EH (cell line): ENCODE measurements around the gene E2F8.

Experiments
- DNase-seq: peaks from one replicate; pipeline ENCODE4 v3.0.0-alpha.2; 2015; ENCODE audit warnings: low read depth

Gene E2F8

GRCh38 chr11:19252394-19253152, 11.8 kb upstream of the E2F8 start:
- no peak for DNase-seq

GRCh38 chr11:19251577-19251976, 10.8 kb upstream of the E2F8 start:
- DNase-seq = no peak

DNA sequence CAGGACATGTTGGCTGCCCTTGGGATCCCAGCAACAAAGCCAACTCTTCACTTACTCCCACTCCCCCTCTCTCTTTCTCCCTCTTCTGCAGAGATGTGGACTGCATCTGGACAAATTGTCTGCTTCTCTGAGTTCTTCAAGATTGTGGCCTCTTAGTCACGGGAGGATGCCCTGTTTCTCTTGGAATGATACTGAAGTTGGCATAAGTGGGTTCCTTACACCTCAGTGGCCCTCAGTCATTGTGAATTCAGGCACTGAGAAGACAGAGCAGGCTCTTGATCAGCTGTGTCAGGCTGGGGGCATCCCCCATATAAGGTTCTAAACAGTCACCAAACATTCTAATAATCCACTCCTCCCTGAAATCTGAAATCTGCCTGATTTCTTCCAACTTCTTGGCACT, 6.1 kb upstream of the E2F8 start:
- no peak for DNase-seq

DNA sequence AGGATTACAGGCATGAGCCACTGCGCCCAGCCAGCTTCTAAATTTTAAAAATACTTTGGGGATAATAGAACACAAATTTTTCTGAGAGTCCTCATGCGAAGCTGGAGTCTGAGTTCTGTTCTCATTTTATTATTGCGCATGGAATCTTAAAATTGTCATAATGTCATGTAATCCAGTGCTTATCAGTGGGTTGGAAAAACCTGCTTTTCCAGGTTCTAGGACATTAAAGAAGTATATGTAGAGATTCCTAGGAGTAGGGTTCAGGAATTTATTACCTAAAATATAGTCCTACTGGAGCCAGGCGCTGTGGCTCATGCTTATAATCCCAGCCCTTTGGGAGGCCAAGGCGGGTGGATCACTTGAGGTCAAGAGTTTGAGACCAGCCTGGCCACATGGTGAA, 4.6 kb upstream of the E2F8 start:
- no peak for DNase-seq

DNA sequence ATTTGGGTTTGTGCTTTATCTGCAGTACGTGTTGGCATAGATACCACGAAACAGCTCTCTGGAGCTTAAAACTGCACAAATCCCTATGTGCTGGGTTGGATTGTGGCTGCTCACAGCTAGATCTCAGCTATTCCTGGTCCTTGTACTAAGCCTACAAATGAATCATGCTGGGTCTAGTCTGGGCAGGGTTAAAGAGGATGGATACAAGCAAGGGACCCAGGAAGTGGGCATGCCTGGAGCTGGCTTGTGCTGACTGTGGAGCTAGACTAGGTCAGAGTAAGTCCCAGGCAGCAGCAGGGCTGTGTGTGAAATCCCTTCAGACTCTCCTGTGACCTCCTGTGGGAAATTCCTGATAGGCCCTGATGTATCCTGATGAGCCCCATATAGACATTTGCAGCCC, 3.9 kb upstream of the E2F8 start:
- peak; percentile 26 for DNase-seq

GRCh38 chr11:19244084-19244483, 3.3 kb upstream of the E2F8 start:
- DNase-seq = no peak

DNA sequence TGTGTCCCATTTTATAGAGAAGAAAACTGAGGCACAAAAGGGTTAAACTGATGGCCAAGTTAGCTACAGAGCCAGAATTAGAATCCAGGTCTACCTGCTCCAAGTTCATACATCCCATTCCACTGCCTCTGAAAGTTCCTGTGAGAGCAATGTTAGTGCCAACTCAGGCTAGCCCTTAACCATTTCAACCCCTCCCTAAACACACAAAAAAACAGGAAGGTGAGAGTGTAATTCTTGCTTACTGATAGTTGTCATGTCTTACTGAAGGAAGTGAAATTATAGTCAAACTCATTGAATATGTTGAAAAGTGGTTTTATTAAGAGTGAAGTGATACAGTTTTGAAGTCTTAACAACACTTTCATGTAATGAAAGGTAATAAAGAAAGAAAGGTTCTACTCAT, 2.9 kb upstream of the E2F8 start:
- DNase-seq = no peak

DNA sequence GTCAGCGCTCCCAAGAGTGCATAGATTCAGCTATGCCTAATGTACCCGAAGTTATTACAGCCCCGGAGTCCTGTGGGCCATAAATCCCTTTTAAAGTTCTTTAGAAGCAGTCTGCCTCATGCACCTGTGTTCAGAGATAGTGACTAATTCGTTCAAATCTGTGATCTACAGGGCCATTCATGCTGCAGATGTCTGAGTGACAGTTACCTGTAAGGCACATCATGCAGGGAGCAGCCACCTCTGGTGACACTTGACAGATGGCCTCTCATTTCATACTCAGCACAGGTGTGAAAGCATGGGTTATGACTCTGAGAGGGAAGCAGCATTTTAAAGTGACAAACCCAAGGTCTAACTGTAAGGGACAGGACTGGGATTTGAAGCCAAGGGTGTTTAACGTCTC, 2.4 kb upstream of the E2F8 start:
- DNase-seq = no peak

- DNase-seq = peak; percentile 16
Measured at GRCh38 chr11:19242179-19242932, 1.6 kb upstream of the E2F8 start.

DNA sequence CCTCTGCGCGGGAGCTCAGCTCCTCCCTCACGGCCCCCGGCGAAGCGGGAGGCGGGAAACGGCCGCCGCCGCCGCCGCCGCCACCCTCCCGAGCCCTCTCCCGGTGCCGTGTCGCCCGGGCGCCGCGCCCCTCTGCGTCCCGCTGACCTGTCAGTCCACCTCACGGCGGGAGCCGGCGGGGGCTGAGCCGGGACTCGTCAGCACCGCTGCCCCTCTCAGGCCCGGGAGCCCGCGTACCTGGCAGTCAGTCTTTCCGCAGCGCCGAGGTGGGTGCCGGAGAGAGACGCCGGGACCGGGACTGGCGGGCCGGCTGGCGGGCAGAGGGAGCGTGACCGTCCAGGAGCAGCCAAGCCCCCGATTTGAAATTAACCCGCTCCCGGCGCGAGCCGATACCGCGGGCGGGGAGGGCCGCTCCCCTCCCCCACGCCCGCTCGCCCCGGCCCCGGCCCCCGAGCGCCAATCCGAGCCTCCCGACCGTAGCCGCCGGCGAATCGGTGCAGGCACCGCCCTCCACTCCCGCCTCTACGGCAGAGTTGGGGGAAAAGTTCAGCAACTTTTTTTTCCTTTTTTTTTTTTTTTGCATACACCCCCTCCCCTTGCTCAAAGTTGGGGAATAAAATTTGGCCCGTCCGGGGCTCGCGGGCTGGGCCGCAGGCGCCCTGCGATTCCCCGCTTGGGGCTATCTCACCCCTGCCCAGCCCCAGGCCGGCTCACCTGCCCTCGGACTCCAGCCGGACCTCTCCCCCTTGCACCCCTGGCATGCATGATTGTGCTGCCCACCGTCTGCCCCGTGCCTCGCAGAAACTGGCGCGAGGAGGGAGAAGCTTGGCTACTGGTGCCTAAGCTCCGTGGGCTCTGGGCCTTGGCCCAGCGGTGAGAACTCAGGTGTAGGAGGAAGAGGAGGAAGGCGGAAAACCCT, 774 bp upstream of the E2F8 start:
- peak; percentile 33 for DNase-seq

GRCh38 chr11:19239039-19239438, 1.7 kb downstream of the E2F8 start:
- no peak for DNase-seq

DNA sequence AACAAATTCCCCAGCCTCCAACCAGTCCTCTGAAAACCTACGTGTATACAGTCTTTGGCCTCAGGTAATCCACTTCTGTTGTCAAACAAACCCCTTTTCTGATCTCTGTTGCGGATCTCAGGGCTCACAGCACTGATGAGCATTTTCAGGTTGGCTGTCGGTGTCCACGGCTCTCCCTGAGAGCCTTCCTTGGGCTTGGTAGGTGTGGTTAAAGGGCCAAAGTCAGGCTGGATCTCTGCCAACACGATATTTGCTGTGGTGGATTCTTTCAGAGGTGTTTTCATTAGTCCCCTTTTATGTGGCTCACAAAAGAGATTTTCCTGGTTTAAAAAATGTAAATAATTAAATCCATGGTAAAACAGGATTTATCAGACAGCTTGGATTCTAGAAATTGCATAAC, 2.9 kb downstream of the E2F8 start:
- DNase-seq = no peak

- DNase-seq = no peak
Measured at GRCh38 chr11:19237381-19237780, 3.4 kb downstream of the E2F8 start.

- DNase-seq = no peak
Measured at GRCh38 chr11:19234231-19234817, 6.4 kb downstream of the E2F8 start.

GRCh38 chr11:19232910-19233503, 7.7 kb downstream of the E2F8 start:
- DNase-seq = peak; percentile 70

DNA sequence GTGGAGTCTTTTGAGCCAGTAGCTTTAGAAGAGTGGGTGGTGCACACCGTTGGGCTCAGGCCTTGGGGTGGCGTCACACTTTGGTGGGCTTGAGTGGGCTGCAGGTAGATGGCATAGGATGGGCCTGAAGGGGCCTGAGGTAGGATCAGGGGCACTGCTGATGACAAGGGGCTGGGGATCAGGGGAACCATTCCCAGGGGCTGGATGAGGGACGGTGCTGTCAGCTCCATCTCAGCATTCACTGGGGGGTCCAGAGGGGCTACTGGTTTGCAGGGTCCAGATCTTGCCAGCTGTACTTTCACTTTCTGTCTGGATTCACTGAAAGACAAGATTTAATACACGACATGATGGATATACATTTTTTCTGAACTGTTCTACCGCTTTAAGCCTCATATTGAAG, 11.1 kb downstream of the E2F8 start:
- no peak for DNase-seq

- no peak for DNase-seq
Measured at GRCh38 chr11:19228968-19229367, 11.8 kb downstream of the E2F8 start.

DNA sequence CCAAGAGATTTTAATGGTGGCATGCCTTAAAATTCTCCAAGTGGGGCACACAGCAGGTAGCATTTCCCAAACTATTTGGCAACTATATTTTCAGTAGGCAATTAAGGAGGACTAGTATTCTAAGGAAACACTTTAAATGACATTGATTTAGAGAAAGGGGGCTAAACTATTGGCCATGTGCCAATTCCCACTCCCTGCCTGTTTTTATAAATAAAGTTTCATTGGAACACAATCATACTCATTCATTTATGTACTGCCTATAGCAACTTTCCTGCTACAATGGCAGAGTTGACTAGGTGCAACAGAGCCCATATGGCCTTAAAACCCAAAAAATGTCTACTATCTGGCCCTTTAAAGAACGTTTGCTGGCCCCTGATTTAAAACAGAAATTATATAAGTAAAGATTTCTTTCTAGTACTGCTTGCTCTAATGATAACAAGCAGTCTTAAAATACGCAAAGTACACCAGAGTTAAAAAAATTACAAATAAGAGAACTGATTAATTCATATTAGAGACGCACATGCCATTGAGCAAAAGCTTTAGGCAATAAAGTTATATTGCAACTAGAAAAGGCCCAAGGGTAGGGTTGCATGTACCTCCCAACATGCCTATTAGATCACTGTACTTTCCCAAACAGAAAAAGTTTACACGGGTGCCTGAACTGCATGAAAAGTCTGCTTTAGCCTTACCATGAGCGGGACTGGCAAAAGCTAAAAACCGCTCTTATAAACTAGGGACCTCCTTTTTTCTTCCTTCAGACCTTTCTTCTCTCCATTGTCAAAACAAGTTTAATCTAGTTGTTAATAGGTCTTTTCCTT, 14.2 kb downstream of the E2F8 start:
- DNase-seq = no peak

- no peak for DNase-seq
Measured at GRCh38 chr11:19225581-19225980, 15.2 kb downstream of the E2F8 start.

DNA sequence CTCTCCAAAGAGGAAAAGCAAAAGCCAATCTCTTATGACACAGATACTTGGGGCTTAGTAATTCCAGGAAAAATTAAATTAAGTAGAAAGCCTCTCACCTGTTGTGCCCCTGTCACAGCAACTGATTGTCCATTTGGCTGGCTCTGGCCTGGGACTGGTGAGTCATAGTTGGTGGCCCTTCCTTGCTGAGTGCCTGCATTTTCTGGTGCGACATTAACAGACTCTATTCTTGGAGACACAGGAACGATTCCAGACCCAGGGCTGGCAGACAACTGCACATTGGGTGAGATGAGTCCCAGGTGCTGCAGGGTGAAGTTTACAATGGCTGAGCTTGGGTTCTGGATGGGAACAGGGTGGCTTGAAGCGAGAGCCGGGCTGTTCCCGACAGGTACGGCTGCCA, 15.6 kb downstream of the E2F8 start:
- no peak for DNase-seq
